ENCODE results near the gene PPHLN1. TPM values are rescaled to one million over a fixed set of nuclear protein-coding genes. Genes with fewer than 3 reads are reported as not detected.

PPHLN1 gene
- total and polyA plus RNA-seq, 2 of the 8 experiments (the other 6 are each of a cell fraction or from before 2014, with no cell fraction given), result 34.3 to 71.6 TPM

DNA sequence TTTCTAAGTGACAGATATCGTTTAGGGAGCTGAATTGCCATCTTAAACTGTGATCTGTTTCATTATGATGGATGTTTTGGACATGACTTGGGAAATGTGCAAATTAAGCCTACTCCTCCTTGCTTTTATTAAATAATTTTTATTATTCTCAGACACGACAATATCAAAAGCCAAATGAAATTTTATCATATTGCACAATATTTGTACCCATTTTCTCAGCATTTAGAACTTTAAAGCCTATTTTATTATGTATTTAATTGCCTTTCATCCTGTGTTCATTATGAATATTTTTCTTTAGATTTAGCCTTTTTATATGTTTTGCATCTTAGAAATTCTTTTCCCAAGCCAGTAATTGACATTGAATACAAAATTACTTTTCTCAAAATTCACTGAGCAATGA is 102.9 kb downstream of the PPHLN1 start:
- H3K23me2 ChIP-seq (ENCODE audit: low read depth, low read length), result no peaks in the 10 kb centered on the region; the same call in 1 of the 2 replicates
- ChIA-PET POLR2A (ENCODE audit: partially characterized antibody) (interaction anchor here (0.7 kb wide), 1 partner anchor 7 kb away, joined by 3 read pairs; no protein-coding TSS in a partner anchor), CTCF (ENCODE audit: partially characterized antibody) (interaction anchor here (0.6 to 0.7 kb wide), 2 partner anchors 13 to 971 kb away, joined by 3 to 4 read pairs; no protein-coding TSS in a partner anchor)
- no peak overlapping the region for H3K23ac ChIP-seq (ENCODE audit: insufficient read length)
- FAIRE-seq (no peak), DNase-seq (ENCODE audit: low read depth in 1 of 2, low spot score in 2 of 2) (no peak)
- no peaks in the 10 kb centered on the region for H3K9me3 ChIP-seq (ENCODE audit: insufficient read depth in 2 of 2, low read depth in 1 of 2, low read length in 1 of 2)
- peaks cover 0 to 2% of the 10 kb centered on the region in 2 experiments for H4K20me1 ChIP-seq (replicated peaks in 1 of 2; ENCODE audit: control insufficient read depth in 1 of 2, insufficient read depth in 2 of 2, low read length in 2 of 2)
- no peak overlapping the region for H3K56ac ChIP-seq (replicated peaks; ENCODE audit: insufficient read length, low read depth, low read length)
- H2BK5ac ChIP-seq (ENCODE audit: low read depth, low read length), result no peak overlapping the region
- H3K27me3 ChIP-seq (replicated peaks in 1 of 4; ENCODE audit: control insufficient read depth in 3 of 4, extremely low read depth in 1 of 4, insufficient read depth in 3 of 4, low read length in 3 of 4), result no peaks in the 10 kb centered on the region
- no peak overlapping the region for H3K27ac ChIP-seq (ENCODE audit: low read depth, low read length)
- no peak overlapping the region for H4K91ac ChIP-seq (replicated peaks; ENCODE audit: insufficient read length, low read length)
- no peak overlapping the region for H2BK120ac ChIP-seq (replicated peaks; ENCODE audit: low read depth, low read length)
- no peaks in the 10 kb centered on the region for H3K79me2 ChIP-seq (ENCODE audit: control insufficient read depth in 1 of 2, insufficient read depth in 2 of 2, low read length in 2 of 2)
- WGBS, 2 experiments (ENCODE audit: extremely low coverage in 1 of 2, insufficient coverage in 1 of 2, insufficient read length in 1 of 2, insufficient replicate concordance in 2 of 2, low coverage in 1 of 2, low lambda C conversion rate in 2 of 2, missing lambda C conversion rate in 1 of 2), result 92% methylated on average over 2 of the region's 2 CpGs; no CpG with 5 or more reads in 1 of the 2 experiments
- H3K79me1 ChIP-seq (ENCODE audit: low read depth, low read length), result no peaks in the 10 kb centered on the region
- no peak overlapping the region for H3K18ac ChIP-seq (ENCODE audit: extremely low read depth, low read length)
- H3K14ac ChIP-seq (ENCODE audit: insufficient read length), result no peak overlapping the region
- H3K4me2 ChIP-seq (ENCODE audit: insufficient read depth in 1 of 2, low read depth in 2 of 2, low read length in 2 of 2), result no peak overlapping the region
- no peak overlapping the region for H2BK12ac ChIP-seq (ENCODE audit: low read depth, low read length)
- TF ChIP-seq ASH2L (IDR thresholded peaks at IDR 0.05; ENCODE audit: low read length) (no peak), SRF (IDR thresholded peaks at IDR 0.05; ENCODE audit: low read depth, low read length) (no peak), MAFK (IDR thresholded peaks at IDR 0.05; ENCODE audit: low read depth, low read length) (no peak)
- H2BK20ac ChIP-seq (ENCODE audit: low read length), result no peak overlapping the region
- no peak overlapping the region for H3K4ac ChIP-seq (replicated peaks; ENCODE audit: insufficient read length, low read depth, low read length)
- H2AK5ac ChIP-seq (ENCODE audit: low read depth, low read length), result no peak overlapping the region
- H2BK15ac ChIP-seq (ENCODE audit: low read length), result no peak overlapping the region
- H4K8ac ChIP-seq (ENCODE audit: extremely low read depth, insufficient read depth, low read length), result no peak overlapping the region
- no peak overlapping the region for H3K9ac ChIP-seq (replicated peaks in 1 of 4; ENCODE audit: extremely low read depth in 1 of 4, low read depth in 3 of 4, low read length in 3 of 4)
- no peak overlapping the region for H2AFZ ChIP-seq (ENCODE audit: low read length)
- peaks cover 0 to 3% (median 1%) of the 10 kb centered on the region in 4 experiments; a peak in 2 of 7 replicates for H3K4me1 ChIP-seq (replicated peaks in 1 of 4; ENCODE audit: control insufficient read depth in 3 of 4, insufficient read depth in 4 of 4, low read length in 3 of 4)
- no peak overlapping the region for H4K5ac ChIP-seq (ENCODE audit: insufficient read length, low read depth, low read length)
- peaks cover 0 to 3% (median 0%) of the 10 kb centered on the region in 4 experiments; a peak in 2 of 8 replicates for H3K36me3 ChIP-seq (ENCODE audit: control insufficient read depth in 2 of 4, insufficient read depth in 4 of 4, low read length in 3 of 4)
- H3K4me3 ChIP-seq (ENCODE audit: extremely low read depth in 1 of 4, insufficient read depth in 2 of 4, low read depth in 3 of 4, low read length in 4 of 4), result no peak overlapping the region

Measured in H1 (cell line).